Eye (tissue), 1 donor: ENCODE measurements around the gene CKMT2.
"Not testable (repeated sequence)": the region's sequence is repeated elsewhere in the genome, so short reads cannot be mapped to it uniquely, and the experiment has no call there.

Experiments used
- DNase-seq: peaks from one replicate; pipeline ENCODE4 v3.0.0-alpha.2; 2015

The CKMT2 gene

DNA sequence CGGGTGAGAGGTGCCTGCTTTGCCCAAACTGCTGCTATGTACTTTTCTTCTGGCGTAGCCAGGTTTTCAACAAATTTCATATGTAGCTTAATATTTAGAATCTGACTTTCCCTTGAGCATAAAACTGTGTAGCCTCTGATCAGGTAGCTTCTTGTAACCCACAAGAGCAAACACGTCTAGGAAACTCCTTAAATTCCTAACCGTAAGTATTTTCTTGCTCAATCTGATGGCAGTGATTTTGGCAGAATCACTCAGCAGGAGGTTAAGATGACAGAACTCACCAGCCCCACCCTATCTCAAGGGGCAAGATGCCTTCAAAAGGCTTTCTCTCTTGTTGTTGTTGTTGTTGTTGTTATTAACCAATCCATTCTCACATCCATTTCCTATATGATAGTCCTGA, 20.8 kb downstream of the CKMT2 start:
- no peak for DNase-seq

DNA sequence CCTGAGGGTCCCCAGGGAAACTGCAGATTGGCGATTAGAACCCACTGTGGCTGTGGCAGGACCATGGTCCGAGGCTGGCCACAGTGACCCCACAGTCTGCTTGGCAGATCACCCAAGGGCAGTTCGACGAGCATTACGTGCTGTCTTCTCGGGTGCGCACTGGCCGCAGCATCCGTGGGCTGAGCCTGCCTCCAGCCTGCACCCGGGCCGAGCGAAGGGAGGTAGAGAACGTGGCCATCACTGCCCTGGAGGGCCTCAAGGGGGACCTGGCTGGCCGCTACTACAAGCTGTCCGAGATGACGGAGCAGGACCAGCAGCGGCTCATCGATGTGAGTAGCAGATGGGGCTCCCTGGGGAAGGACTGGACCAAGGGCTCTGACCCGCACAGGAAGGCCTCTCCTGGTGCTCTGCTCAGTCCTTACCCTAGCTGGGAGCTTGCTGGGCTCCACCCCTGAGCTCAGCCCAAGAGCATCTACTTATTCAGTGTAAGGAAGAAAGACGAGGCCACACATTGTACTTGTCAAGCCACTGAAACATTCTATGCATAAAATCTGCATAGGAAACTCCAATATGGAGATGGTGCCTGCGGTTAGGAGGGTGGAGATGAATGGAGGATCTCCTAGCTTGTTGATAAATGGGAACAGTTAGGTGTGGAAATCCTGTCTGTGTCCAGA, 21.9 kb downstream of the CKMT2 start:
- DNase-seq: no peak

GRCh38 chr5:81256766-81257165, 23.6 kb downstream of the CKMT2 start:
- no peak for DNase-seq

- DNase-seq: not testable (repeated sequence)
Measured at GRCh38 chr5:81262796-81263195, 29.7 kb downstream of the CKMT2 start.

DNA sequence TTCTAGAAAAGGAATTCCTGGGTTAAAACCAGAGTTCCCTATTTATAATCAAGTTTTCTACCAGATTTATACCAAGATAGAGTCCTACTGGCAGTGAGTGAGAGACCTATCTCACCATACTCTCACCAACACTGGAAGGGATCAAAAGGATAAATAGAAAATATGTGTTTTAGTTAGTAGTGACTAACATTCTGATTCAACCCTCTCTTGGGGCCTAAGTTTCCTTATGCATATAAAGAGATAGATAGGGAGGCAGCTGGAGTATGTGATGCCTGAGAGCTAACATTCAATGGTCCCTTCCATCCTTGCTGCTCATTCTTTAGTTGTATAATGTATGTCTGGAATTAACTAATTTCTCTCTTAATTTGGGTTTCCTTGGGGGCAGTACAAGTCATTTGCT, 32.0 kb downstream of the CKMT2 start:
- DNase-seq: no peak

- DNase-seq: no peak
Measured at GRCh38 chr5:81268521-81269196, 35.5 kb downstream of the CKMT2 start.

DNA sequence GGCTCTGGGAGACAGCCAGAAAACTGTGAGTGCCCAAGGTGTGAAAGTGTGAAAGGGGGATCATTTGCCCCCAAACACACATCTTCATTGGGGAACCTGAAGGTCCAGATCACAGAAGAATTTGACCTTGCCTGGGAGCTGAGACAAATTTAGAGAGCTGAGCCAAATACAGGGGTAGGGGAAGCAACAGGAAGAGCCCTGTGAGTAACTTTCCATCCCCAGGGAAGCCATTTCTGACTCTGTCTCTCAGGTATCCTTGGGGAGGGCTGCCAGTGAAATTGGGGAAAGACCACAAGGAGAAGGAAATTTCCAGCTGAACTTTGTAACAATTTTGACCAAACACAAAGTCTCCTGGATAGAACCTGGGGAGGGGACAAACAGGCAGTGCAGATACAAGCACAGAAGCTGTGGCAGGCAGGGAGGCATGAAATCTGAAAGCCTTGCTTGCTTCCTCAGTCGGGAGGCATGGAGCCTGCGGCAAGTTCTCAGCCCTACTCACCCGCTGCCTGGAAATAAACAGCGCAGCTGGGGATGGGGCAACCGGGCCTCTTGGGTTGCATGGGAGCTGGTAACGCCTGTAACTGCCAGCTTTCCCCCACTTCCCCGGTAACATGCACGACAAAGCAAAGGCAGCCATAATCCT, 36.8 kb downstream of the CKMT2 start:
- no peak for DNase-seq

- not testable (repeated sequence) for DNase-seq
Measured at GRCh38 chr5:81270394-81271027, 37.4 kb downstream of the CKMT2 start.

- DNase-seq: no peak
Measured at GRCh38 chr5:81283976-81284375, 50.9 kb downstream of the CKMT2 start.

- no peak for DNase-seq
Measured at GRCh38 chr5:81286059-81286617, 53.0 kb downstream of the CKMT2 start.

DNA sequence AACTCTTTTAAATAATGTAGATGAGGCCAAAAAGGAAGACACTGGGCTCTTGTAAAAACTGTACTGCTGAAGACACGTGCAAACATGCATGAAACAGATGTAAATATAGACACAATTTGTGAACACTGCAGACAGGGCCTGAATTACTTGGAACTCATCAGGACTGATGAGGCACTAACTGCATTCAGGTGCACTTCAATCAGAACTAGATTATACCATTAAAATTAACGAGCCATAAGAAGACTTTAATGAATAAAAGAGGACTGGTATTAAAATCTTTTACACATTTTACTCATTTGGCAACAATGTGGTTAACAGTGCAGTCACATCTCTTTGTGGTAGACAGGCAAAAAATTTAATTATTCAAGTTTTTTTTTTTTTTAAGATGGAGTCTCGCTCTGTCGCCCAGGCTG, 54.9 kb downstream of the CKMT2 start:
- DNase-seq: no peak

DNA sequence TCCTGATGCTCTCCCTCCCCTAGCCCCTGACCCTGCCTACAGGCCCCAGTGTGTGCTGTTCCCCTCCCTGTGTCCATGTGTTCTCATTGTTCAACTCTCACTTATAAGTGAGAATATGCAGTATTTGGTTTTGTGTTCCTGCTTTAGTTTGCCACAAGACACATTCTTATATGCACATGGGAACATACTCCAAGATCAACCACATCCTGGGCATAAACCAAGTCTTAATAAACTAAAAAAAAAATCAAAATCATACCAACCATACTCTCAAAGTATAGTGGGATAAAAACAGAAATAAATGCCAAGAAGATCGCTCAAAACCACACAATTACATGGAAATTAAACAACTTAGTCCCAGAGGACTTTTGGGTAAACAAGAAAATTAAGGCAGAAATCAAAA, 57.0 kb downstream of the CKMT2 start:
- DNase-seq: no peak

GRCh38 chr5:81292130-81292529, 59.0 kb downstream of the CKMT2 start:
- DNase-seq: no peak

DNA sequence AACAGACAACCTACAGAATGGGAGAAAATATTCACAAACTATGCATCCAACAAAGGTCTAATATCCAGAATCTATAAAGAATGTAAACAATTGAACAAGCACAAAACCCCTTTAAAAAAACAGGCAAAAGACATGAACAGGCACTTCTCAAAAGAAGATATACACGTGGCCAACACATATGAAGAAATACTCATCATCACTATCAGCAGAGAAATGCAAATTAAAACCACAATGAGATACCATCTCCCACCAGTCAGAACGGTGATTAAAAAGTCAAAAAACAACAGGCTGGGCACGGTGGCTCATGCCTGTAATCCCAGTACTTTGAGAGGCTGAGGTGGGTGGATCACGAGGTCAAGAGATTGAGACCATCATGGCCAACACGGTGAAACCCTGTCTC, 60.9 kb downstream of the CKMT2 start:
- not testable (repeated sequence) for DNase-seq

GRCh38 chr5:81297531-81297930, 64.4 kb downstream of the CKMT2 start:
- no peak for DNase-seq

DNA sequence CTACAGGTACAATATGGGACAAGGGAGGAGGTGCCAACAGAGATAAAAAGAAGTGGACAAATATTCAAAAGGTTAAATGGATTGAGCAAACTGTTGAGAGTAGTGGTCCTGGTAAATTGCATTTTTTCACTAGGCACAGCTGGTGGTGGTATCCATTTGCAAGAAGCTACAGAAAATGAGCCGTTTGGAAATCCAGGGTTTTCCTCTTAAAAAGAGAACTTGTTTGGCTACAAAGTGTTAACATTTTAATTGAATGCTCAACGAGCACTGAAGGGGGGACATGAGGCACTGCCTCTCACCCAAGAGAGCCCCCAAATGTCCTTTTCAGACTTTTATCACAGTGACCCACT, 67.8 kb downstream of the CKMT2 start:
- DNase-seq: no peak

DNA sequence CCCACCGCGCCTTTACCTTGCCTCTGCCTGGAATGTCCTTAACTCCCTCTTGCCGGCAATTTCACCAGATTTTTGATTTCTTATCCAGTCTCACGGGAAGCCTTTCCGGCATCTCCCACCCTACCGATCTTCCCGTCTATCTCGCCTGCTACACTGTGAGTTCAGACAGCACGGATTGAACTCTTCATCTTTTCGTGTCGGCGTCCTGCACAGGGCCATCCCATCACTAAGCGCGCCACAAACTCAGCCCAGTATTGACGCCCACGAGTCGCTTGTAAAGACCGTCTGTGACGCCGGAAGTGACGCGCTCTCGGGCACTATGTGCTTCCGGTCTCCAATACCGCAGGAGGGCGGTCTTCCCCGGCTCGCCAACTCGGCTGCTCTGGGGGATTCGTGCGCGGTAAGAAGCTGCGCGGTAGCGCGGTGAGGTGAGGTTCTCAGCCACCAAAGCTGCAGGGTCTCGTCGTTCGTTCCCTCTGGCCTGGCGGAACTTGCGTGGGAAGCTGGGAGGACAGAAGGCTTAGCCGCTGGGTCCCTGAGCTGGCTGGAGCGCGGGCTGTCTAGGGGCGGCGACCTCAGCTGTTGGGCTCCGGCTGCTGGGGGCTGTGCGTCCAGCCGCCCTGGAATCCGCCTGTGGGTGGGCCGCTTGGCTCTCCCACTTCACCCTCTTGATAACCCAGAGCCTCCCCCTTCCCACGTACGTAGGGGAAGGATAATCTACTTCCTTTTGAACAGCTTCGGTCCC, 68.3 kb downstream of the CKMT2 start, which contains the start of gene ZCCHC9:
Gene ZCCHC9, plus strand, starts transcription at position 317 of the 745 bp plus-strand sequence. CDS start 3,171 bp downstream, outside the sequence.
- peak; percentile 98 for DNase-seq

DNA sequence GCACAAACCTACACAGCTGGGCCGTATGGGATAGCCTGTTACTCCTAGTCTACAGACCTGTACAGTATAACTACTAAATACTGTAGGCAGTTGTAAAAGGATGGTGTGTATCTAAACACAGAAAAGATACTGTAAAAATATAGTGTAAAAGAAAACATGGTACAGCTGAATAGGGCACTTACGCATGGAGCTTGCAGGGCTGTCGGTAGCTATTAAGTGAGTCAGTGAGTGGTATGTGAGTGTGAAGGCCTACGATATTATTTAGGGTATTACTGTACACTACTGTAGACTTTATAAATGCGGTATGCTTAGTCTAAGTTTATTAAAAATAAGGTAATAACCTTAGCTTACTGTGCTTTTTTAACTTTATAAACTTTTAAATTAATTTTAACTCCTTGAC, 69.5 kb downstream of the CKMT2 start:
- DNase-seq: no peak

DNA sequence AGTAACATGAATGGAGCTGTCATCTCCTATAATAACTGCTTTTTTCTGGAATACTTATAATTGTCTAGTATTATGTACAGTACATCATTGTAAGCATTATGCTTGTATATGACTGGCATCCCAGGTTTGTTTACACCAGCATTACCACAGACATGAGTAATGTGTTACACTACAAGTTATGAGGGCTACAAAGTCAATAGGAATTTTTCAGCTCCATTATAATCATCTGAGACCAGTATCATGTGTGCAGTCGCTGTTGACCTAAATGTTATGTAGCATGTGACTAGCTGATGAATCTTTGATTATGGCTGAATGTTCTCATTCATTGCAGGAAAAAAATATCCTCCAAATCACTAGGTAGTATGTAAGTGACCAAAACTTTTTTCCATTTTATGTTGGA, 70.4 kb downstream of the CKMT2 start:
- peak; percentile 16 for DNase-seq

- no peak for DNase-seq
Measured at GRCh38 chr5:81305785-81306184, 72.7 kb downstream of the CKMT2 start.

GRCh38 chr5:81308836-81309235, 75.7 kb downstream of the CKMT2 start:
- no peak for DNase-seq

DNA sequence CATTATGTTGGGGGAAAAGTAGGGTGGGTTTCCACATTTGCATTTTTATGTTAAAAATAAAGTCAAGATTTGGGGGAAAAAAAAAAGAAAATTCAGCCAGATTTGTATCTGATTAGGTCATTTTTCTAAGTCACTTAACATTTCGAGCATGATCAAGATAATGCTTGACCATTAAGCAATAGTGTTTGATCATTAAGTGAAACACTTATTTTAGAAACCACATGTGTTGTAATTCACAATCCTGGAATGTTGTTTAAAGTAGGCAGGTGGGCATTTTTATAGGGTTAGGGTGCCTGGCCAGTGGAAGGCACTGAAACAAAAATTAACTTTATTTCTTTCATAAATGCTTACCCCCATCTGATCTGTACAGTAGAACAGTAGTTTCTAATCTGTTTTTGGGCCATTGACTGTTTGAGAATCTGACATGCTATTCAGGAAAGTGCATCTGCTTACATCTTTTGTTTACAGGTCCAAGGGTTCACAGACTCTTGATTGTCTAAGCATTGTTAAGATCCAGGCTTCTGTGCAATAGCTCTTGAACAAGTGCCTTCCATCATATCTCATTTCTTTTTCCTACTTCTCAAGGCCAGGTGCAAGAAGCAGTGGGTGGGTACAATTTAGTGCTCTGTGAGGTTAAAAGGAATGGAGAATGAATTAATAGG, 77.4 kb downstream of the CKMT2 start:
- no peak for DNase-seq
